GM13976 (cell line): ENCODE measurements around the gene SIK3.

Experiments used
- DNase-seq: peaks from one replicate; pipeline ENCODE4 v3.0.0; 2012; ENCODE audit warnings: low spot score
- in situ Hi-C: fragments of 300-500 bp; cut with MboI; formaldehyde crosslinking; loops from one replicate; pipeline ENCODE4 v1.12.0; 2022; ENCODE audit warnings: low sequenced_read_pairs, mixed read lengths, inconsistent platforms; ENCODE audit not compliant: unreplicated experiment
- TF ChIP-seq, protein P1 (sequence below): IDR thresholded peaks from 2 replicates; pipeline ENCODE4 v1.5.1; 2012; ENCODE audit warnings: borderline replicate concordance, mild to moderate bottlenecking; ENCODE audit not compliant: insufficient read depth; ENCODE audit errors: extremely low read depth, missing control alignments, control extremely low read depth

The SIK3 gene

DNA sequence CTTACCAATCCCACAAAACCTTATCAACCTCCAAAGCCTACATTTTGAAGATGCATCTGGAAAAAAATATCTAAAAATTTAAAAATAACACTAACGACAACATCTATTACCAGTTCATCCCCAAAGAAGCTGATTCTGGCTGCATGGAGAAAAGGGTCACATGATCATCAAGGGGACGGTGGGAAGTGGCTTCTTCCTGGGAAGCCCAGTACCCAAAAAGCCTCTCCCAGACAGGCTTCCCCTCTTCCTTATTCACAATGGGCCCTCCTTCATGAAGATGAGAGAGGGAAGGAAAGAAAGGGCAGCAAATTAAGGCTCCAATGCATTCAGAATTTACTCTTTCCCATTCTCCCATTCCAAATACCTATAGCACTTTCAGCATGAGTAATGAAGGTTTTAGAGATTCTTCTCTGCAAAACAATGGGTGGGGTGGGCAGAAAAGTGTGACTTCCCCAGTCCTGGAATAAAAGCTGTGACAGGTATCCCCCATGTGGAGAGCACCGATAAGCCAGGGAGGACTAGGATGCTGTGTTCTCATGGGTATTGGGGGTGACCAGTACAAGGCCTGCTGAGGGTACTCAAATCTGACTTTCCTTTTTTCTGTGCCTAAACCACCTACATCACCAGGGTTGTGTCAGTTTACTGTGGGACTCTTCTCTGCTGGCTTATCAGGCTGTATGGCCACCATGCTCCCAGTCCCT lies 88.2 kb downstream of the SIK3 start:
- DNase-seq: no peak
- TF ChIP-seq, protein P1, sequence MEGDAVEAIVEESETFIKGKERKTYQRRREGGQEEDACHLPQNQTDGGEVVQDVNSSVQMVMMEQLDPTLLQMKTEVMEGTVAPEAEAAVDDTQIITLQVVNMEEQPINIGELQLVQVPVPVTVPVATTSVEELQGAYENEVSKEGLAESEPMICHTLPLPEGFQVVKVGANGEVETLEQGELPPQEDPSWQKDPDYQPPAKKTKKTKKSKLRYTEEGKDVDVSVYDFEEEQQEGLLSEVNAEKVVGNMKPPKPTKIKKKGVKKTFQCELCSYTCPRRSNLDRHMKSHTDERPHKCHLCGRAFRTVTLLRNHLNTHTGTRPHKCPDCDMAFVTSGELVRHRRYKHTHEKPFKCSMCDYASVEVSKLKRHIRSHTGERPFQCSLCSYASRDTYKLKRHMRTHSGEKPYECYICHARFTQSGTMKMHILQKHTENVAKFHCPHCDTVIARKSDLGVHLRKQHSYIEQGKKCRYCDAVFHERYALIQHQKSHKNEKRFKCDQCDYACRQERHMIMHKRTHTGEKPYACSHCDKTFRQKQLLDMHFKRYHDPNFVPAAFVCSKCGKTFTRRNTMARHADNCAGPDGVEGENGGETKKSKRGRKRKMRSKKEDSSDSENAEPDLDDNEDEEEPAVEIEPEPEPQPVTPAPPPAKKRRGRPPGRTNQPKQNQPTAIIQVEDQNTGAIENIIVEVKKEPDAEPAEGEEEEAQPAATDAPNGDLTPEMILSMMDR: no peak
- in situ Hi-C loops: no loop called here

DNA sequence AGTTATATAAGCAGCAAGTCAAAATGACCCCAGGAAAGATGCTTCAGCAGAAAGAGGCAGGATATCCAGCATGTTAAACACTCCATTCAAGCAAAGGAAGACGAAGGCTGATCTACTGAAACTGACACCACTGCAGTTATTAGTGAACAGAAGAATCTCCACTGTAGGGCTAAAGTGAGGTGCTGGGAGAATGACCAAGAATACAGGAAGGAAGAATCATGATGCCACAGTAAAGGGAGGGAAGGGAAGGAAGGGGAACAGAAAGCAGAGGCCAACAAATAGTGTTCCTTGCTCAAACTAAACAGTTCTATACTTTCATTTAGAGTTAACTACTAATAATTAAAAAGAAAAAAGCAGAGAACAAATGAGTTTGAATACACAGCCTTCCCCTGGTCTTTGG lies 92.5 kb downstream of the SIK3 start:
- TF ChIP-seq, protein P1: no peak
- in situ Hi-C loops: no loop called here
- DNase-seq: no peak

DNA sequence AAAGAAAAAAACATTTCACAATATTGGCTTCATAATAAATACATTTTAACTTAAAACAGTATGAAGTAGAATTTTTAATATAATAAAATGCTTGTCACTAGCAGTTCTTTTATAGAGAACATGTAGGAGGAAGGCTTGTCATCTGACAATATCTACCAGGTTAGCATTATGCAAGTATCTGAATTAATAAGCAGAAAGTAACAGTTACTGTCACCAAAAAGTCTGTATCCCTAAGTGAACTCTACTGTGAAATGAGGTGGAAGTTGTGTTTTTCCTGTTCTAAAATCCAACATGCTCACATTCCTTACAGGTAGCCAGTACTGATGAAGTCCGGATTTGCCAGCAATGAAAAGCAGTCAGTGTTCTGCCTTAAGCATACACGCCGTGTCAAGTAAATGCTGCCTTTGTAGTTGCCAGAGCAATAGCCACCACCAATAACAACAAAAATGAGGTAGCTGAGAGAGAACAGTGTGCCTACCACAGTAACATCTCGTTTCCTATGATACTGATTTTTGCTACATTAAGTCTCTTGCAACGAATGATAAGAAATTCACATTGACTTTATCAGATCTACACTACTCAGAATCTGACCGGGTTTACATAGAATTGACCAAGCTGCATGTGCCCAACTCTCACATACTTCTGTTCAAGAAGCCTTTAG lies 95.5 kb downstream of the SIK3 start:
- in situ Hi-C loops: no loop called here
- TF ChIP-seq, protein P1: no peak
- no peak for DNase-seq

DNA sequence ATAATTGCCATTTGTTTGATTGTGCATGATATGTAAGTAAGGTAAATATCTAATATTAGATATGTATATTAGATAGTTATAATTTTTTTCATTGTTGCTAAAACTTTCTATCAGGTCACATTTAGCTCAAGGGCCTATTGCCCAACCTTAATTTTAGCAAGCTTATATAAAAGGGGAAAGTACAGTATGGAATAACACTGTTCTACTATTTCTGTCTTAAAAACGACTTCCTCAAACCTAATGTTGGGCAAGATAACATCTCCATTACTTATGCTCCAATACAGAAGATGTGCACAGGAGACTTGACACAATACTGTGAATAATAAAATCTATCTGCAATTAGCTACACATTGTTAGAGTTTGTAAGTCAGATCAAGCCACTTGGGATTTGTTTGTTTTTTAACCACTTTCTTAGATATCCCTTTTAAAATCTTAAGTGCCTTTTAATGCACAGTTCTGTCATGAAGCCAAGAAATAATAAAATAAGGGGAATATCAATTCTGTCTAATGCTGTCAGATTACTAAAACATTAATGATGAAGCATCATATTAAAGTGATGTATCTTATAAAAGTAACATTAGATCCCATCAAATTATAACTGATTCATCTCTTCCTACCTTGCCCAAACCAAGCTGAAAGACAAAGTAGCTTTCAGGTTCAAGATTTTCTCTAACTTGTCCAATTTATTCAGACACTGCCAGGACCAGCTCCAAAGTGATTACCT lies 98.1 kb downstream of the SIK3 start:
- TF ChIP-seq, protein P1: no peak
- no peak for DNase-seq
- in situ Hi-C loops: no loop called here

DNA sequence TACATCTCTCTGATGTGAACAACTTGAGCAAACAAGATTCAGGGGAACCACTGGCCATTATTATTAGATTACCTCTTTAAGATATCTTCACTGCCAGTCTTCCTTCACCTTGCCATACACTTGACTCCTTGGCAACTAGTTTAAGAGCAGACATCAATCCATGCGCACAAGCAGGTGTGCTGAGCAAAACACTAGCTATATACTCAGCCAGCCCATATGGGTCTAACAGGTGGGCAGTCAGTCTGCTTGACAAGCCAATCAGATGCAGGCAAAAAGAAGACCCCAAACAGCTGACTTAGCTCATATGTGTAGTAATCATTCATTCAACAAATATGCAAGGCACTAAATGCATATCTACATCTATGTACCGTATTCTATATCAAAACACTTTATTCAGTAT lies 101.2 kb downstream of the SIK3 start:
- in situ Hi-C loops: no loop called here
- DNase-seq: no peak
- TF ChIP-seq, protein P1: no peak

DNA sequence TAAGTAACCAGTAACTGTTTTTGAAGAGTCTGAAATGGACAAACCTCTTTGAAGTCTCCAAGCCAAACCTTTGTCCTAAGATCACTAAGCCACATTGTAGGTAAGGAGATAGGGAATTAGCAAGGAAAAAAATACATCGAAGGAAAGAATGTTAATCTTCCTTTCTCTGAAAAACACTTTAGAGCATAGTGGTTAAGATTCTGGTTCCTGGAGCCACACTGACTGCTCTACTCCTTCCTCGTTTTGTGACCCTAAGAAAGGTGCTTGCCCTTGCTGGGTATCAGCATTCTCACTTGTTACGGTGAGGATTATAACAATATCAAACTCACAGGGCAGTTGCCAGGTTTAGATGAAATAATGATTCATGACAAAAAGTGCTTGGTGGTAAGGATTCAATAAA lies 104.0 kb downstream of the SIK3 start:
- in situ Hi-C loops: no loop called here
- DNase-seq: no peak
- TF ChIP-seq, protein P1: no peak
